Uterus (tissue), 4 donors: ENCODE data around the gene ATP13A2. TPM values are rescaled to one million over a fixed set of nuclear protein-coding genes. Genes with fewer than 3 reads are reported as not detected.

Source experiments
- DNase-seq, 2 donors: peaks; one replicate each; pipeline ENCODE4 v3.0.0-alpha.2; 2019 to 2020
- H3K27ac ChIP-seq, 2 donors: fragments of 200-600 bp; sonication (generic); 1 replicate in 1 of 2; 2 replicates in 1 of 2; pipeline ENCODE4 v1.5.1; 2016 to 2018
- H3K27me3 ChIP-seq, 2 donors: fragments of 200-600 bp; sonication (generic); one replicate each; pipeline ENCODE4 v1.5.1; 2018 to 2019; ENCODE audit warnings: control low read depth in 1 of 2
- H3K36me3 ChIP-seq, 2 donors: fragments of 200-600 bp; sonication (generic); one replicate each; pipeline ENCODE4 v1.5.1; 2019; ENCODE audit warnings: control low read depth in 1 of 2
- H3K4me1 ChIP-seq, 2 donors: fragments of 200-600 bp; sonication (generic); one replicate each; pipeline ENCODE4 v1.5.1; 2018 to 2019; ENCODE audit warnings: control low read depth in 1 of 2
- H3K4me3 ChIP-seq, 2 donors: fragments of 200-600 bp; sonication (generic); 1 replicate in 1 of 2; 2 replicates in 1 of 2; pipeline ENCODE4 v1.5.1; 2018 to 2019; ENCODE audit warnings: mild to moderate bottlenecking in 1 of 2
- H3K9me3 ChIP-seq, 2 donors: fragments of 200-600 bp; sonication (generic); one replicate each; pipeline ENCODE4 v1.5.1; 2019; ENCODE audit warnings: control low read depth in 1 of 2
- POLR2A ChIP-seq, 2 donors: fragments of 450-650 bp; IDR thresholded peaks; one replicate each; pipeline ENCODE4 v1.6.1; 2016; ENCODE audit warnings: antibody characterized with exemption in 2 of 2, mild to moderate bottlenecking in 1 of 2, moderate library complexity in 1 of 2
- intact Hi-C: fragments of 100-400 bp; cut with DNase I; formaldehyde crosslinking; loops from one replicate; pipeline ENCODE4 v1.15.1; 2023; ENCODE audit warnings: low total_unique reads
- total RNA-seq, 4 donors: library from RNA; depleted of rRNA in 3 of 4; stranded (reverse); fragments of >200 nt in 3 of 4; gene quantifications; one replicate each; pipeline versions ENCODE4 v1.1.0 to v1.2.4, GENCODE V29; 2014 to 2023
- TF ChIP-seq, protein P1 (sequence below), 4 experiments: fragments of 200-600 bp in 2 of 4; fragments of 450-650 bp in 2 of 4; sonication (generic) in 2 of 4; IDR thresholded peaks; one replicate each; pipeline ENCODE4 v1.5.1; 2016 to 2019; ENCODE audit warnings: antibody characterized with exemption in 4 of 4, mild to moderate bottlenecking in 2 of 4, moderate library complexity in 1 of 4
- donor health status: DM: yes; HTN: yes; CAD: no.

Gene ATP13A2
- total RNA-seq, 4 donors from 2014 or later = 8.5 to 31.4 (median 19.7) TPM

DNA sequence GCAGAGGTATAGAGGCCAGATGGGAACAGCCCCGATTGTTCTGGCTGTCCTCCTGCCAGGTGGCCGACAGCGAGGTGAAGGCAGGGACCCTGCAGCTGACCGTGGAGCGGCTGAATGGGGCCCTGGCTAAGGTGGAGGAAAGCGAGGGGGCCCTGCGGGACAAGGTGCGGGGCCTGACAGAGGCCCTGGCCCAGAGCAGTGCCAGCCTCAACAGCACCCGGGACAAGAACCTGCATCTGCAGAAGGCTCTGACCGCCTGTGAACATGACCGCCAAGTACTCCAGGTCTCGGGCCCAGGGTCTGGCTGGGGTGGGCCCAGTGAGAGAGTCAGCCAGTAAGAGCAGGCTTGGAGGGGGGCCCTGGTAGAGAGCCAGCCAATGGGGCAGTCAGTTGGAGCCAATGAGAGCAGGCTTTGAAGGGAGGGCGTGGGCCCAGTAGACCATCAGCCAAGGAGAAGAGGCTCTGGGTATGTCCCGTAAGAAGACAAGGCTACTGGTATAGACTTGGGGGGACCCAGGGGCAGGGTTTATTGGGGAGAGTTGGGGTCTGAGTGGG lies 42.6 kb downstream of the ATP13A2 start:
- intact Hi-C loops = no loop called here
- no peak overlapping the region for H3K27ac ChIP-seq
- DNase-seq = no peak
- H3K36me3 ChIP-seq = no peaks in the 10 kb centered on the region
- no peak for TF ChIP-seq POLR2A (IDR thresholded peaks at IDR 0.05)
- TF ChIP-seq, protein P1, sequence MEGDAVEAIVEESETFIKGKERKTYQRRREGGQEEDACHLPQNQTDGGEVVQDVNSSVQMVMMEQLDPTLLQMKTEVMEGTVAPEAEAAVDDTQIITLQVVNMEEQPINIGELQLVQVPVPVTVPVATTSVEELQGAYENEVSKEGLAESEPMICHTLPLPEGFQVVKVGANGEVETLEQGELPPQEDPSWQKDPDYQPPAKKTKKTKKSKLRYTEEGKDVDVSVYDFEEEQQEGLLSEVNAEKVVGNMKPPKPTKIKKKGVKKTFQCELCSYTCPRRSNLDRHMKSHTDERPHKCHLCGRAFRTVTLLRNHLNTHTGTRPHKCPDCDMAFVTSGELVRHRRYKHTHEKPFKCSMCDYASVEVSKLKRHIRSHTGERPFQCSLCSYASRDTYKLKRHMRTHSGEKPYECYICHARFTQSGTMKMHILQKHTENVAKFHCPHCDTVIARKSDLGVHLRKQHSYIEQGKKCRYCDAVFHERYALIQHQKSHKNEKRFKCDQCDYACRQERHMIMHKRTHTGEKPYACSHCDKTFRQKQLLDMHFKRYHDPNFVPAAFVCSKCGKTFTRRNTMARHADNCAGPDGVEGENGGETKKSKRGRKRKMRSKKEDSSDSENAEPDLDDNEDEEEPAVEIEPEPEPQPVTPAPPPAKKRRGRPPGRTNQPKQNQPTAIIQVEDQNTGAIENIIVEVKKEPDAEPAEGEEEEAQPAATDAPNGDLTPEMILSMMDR (IDR thresholded peaks at IDR 0.05) = no peak
- peaks cover 0 to 19% of the 10 kb centered on the region in 2 donors for H3K4me1 ChIP-seq
- H3K27me3 ChIP-seq = no peaks in the 10 kb centered on the region
- no peak overlapping the region for H3K4me3 ChIP-seq
- H3K9me3 ChIP-seq = no peaks in the 10 kb centered on the region

DNA sequence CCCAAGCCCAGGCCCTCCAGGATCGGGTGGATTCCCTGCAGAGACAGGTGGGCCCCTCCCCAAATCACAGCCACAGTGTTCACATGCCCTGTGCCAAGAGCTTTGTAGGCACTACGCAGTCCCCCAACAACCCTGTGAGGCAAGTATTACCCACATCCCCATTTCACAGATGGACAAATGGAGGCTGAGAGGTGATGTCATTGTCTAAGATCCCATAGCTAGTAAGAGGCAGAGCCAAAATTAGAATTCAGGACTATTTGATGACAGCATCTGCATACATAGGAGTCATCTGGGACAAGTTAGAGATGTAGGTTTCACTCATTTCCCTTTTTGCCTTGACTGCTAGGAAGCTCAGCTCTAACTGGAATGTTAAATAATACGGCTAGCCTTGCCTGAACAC lies 43.4 kb downstream of the ATP13A2 start:
- intact Hi-C loops = no loop called here
- H3K36me3 ChIP-seq = no peaks in the 10 kb centered on the region
- no peaks in the 10 kb centered on the region for H3K9me3 ChIP-seq
- H3K4me1 ChIP-seq = peaks cover 0 to 19% of the 10 kb centered on the region in 2 donors
- peak overlapping the region in 1 of 2 donors; percentile 6 for H3K27ac ChIP-seq
- DNase-seq = no peak
- TF ChIP-seq, protein P1 (IDR thresholded peaks at IDR 0.05) = no peak
- TF ChIP-seq POLR2A (IDR thresholded peaks at IDR 0.05) = no peak
- no peaks in the 10 kb centered on the region for H3K27me3 ChIP-seq
- no peak overlapping the region for H3K4me3 ChIP-seq

DNA sequence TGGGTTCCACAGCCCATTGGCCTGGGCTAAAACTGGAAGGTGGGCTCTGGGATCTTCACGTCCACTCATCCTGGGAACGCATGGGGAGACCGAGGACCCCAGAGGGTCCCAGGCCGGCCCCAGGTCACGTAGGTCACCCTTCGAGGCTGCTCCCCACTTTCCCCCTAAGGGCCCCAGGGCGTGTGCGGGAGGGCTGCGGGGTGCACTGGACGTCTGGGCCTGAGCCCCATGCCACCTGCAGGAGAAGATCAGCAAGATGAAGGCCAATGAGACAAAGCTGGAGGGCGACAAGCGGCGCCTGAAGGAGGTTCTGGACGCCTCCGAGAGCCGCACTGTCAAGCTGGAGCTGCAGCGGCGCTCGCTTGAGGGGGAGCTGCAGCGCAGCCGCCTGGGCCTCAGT lies 43.8 kb downstream of the ATP13A2 start:
- H3K27me3 ChIP-seq = no peaks in the 10 kb centered on the region
- peak overlapping the region in 1 of 2 donors; percentile 70 for H3K27ac ChIP-seq
- H3K9me3 ChIP-seq = no peaks in the 10 kb centered on the region
- H3K36me3 ChIP-seq = no peaks in the 10 kb centered on the region
- TF ChIP-seq, protein P1 (IDR thresholded peaks at IDR 0.05) = no peak
- TF ChIP-seq POLR2A (IDR thresholded peaks at IDR 0.05) = no peak
- intact Hi-C loops = no loop called here
- no peak for DNase-seq
- H3K4me1 ChIP-seq = peaks cover 0 to 19% of the 10 kb centered on the region in 2 donors
- no peak overlapping the region for H3K4me3 ChIP-seq

DNA sequence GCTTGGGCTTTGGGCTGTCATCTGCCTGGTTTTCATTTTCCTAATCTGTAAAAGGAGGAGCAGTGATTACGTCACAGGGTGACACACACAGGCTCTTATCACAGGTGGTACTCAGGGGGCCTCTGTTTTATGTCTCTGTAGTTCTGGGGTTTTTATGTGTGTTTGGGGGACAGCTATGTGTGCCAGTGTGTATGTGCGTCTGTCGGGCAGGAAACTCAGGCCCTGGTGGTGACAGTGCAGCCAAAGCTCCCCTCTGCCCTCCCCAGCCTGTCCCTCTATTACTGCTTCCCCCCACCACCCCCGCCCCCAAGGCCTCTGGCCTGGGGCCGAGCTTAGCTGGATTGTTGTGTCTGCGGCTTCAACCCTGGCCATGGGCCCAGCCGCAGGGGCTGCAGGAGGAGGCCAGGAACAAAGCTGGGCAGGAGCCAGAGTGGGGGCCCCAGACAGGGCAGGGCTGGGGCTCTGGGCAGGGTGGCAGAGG lies 44.6 kb downstream of the ATP13A2 start:
- peak overlapping the region; percentile 33 to 70 for H3K27ac ChIP-seq
- peaks cover 0 to 18% of the 10 kb centered on the region in 2 donors for H3K4me1 ChIP-seq
- no peaks in the 10 kb centered on the region for H3K36me3 ChIP-seq

DNA sequence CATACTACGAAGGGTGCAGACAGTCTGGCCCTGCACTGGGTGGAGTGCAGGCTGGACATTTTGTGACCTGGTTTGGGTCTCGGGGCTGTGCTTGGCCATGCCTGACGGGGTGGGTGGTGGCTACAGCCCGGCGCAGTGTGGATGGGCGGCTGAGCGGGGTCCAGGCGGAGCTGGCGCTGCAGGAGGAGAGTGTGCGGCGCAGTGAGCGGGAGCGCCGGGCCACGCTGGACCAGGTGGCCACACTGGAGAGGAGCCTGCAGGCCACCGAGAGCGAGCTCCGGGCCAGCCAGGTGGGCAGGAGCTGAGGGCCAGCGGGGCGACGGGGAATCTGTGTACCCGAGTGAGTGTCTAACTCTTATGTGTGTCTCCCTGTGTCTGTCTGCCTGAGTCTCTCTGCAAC lies 45.4 kb downstream of the ATP13A2 start:
- H3K4me3 ChIP-seq = no peak overlapping the region
- H3K27me3 ChIP-seq = no peaks in the 10 kb centered on the region
- TF ChIP-seq, protein P1 (IDR thresholded peaks at IDR 0.05) = no peak
- no peak for TF ChIP-seq POLR2A (IDR thresholded peaks at IDR 0.05)
- intact Hi-C loops = no loop called here
- peak overlapping the region in 1 of 2 donors; percentile 70 for H3K27ac ChIP-seq
- no peak for DNase-seq
- no peaks in the 10 kb centered on the region for H3K9me3 ChIP-seq
- no peaks in the 10 kb centered on the region for H3K36me3 ChIP-seq
- H3K4me1 ChIP-seq = peaks cover 0 to 9% of the 10 kb centered on the region in 2 donors

More for the DNA sequence above, 44.6 kb downstream of the ATP13A2 start:
- intact Hi-C loops = no loop called here
- Histone ChIP-seq H3K27me3 (no peaks in the 10 kb centered on the region), H3K9me3 (no peaks in the 10 kb centered on the region), H3K4me3 (no peak overlapping the region)
- DNase-seq = peak; percentile 66 to 77
- TF ChIP-seq, protein P1 (IDR thresholded peaks at IDR 0.05) = no peak
- no peak for TF ChIP-seq POLR2A (IDR thresholded peaks at IDR 0.05)
